ENCODE data around the gene ZNF256. TPM values are rescaled to one million over a fixed set of nuclear protein-coding genes. Genes with fewer than 3 reads are reported as not detected.

Gene ZNF256
- total and polyA plus RNA-seq, 2 of the 13 experiments (the other 11 are each of a cell fraction or from before 2014, with no cell fraction given): 3.8 to 6.0 TPM

- TF ChIP-seq UBTF (CRISPR knock-in tag; IDR thresholded peaks at IDR 0.05): 0 out of 2 replicates have a peak, but pooled peaks have one; percentile 38
- peak; percentile 95 for TF ChIP-seq E2F1 (CRISPR knock-in tag; IDR thresholded peaks at IDR 0.05)
- TF ChIP-seq ZNF331 (CRISPR knock-in tag; IDR thresholded peaks at IDR 0.05): peak; percentile 63; the same call in 1 of the 2 replicates
- TF ChIP-seq MED1 (CRISPR knock-in tag; IDR thresholded peaks at IDR 0.05): peak; percentile 41; the same call in 1 of the 2 replicates
- TF ChIP-seq ZNF296 (CRISPR knock-in tag; conservative IDR thresholded peaks at IDR 0.05): 0 out of 2 replicates have a peak, but pooled peaks have one; percentile 26
- peak; percentile 45 for TF ChIP-seq HNF4A (CRISPR knock-in tag; IDR thresholded peaks at IDR 0.05)
- peak; percentile 90 for TF ChIP-seq IRF2 (CRISPR knock-in tag; IDR thresholded peaks at IDR 0.05)
- peak; percentile 31; the same call in 1 of the 2 replicates for TF ChIP-seq SIX4 (CRISPR knock-in tag; IDR thresholded peaks at IDR 0.05)
- TF ChIP-seq ZNF891 (CRISPR knock-in tag; IDR thresholded peaks at IDR 0.05): peak; percentile 72; the same call in 1 of the 2 replicates
- 0 out of 2 replicates have a peak, but pooled peaks have one; percentile 44 for TF ChIP-seq DR1 (CRISPR knock-in tag; IDR thresholded peaks at IDR 0.05)
- TF ChIP-seq KDM5B (CRISPR knock-in tag; IDR thresholded peaks at IDR 0.05; ENCODE audit: borderline replicate concordance): peak; percentile 29; the same call in 1 of the 2 replicates
- peak; percentile 45; the same call in 1 of the 2 replicates for TF ChIP-seq MEF2D (CRISPR knock-in tag; IDR thresholded peaks at IDR 0.05)
- TF ChIP-seq STAG1 (CRISPR knock-in tag; IDR thresholded peaks at IDR 0.05): peak; percentile 52
- TF ChIP-seq PHF21A (CRISPR knock-in tag; IDR thresholded peaks at IDR 0.05): peak; percentile 60; the same call in 1 of the 2 replicates
- TF ChIP-seq ZMYM4 (CRISPR knock-in tag; IDR thresholded peaks at IDR 0.05): peak; percentile 75; the same call in 1 of the 2 replicates
- TF ChIP-seq TAF1 (CRISPR knock-in tag; IDR thresholded peaks at IDR 0.05): peak; percentile 65
- peak; percentile 56; the same call in 1 of the 2 replicates for TF ChIP-seq TOPORS (CRISPR knock-in tag; IDR thresholded peaks at IDR 0.05)
- peak; percentile 82; the same call in 1 of the 2 replicates for TF ChIP-seq FOXK1 (CRISPR knock-in tag; IDR thresholded peaks at IDR 0.05; ENCODE audit: borderline replicate concordance, low read depth)
- 0 out of 2 replicates have a peak, but pooled peaks have one; percentile 35 for TF ChIP-seq ZNF614 (CRISPR knock-in tag; IDR thresholded peaks at IDR 0.05; ENCODE audit: borderline replicate concordance)
- TF ChIP-seq POLR2A (IDR thresholded peaks at IDR 0.05; ENCODE audit: insufficient read depth in 1 of 2, low read depth in 2 of 2, low read length in 2 of 2): peak; percentile 72 to 80
- peak; percentile 46; the same call in 1 of the 2 replicates for TF ChIP-seq AHDC1 (CRISPR knock-in tag; IDR thresholded peaks at IDR 0.05; ENCODE audit: borderline replicate concordance)
Observed at GRCh38 chr19:57916168-57916995, 31.1 kb downstream of the ZNF256 start, which contains the start of gene ZNF417 (continued).

Measured in HepG2 (cell line).